Astrocyte of the cerebellum (primary cell): ENCODE data around the gene RFX7.
"Not testable (repeated sequence)": the region's sequence is repeated elsewhere in the genome, so short reads cannot be mapped to it uniquely, and the experiment has no call there.

Experiments
- DNase-seq: peaks from one replicate; pipeline ENCODE4 v3.0.0-alpha.2; 2011; ENCODE audit warnings: low read depth
- H3K4me3 ChIP-seq: 2 replicates; pipeline ENCODE4 v1.5.1; 2011; ENCODE audit warnings: mild to moderate bottlenecking, low read depth, low read length, moderate library complexity
- CTCF ChIP-seq: IDR thresholded peaks from 2 replicates; pipeline ENCODE4 v1.5.1; 2012; ENCODE audit warnings: low read length, low read depth, moderate library complexity, mild to moderate bottlenecking; ENCODE audit errors: missing control alignments
- in situ Hi-C: cut with HindIII; loops from 2 replicates; pipeline ENCODE4 v1.10.0; 2017; ENCODE audit warnings: low sequenced_read_pairs

The RFX7 gene

DNA sequence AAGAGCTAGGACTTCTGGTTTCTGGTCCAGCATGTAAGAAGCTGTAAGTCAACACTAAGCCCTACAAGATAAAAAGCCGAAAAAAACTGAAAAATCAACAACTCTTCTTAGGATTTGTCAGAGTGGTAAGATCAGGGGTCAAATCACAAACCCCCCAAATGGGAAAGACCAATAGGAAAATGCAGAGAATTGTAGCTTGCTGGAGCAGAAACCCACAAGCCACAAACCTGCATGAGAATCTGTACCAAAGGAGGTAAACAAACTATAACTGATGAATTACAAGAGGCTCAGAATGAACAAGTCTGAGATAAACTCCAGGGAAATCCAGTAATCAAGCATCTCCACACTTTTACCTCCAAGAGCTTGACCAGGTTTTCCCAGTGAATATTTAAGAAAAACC is 36.0 kb downstream of the RFX7 start:
- peak; percentile 24 for DNase-seq
- no peak for TF ChIP-seq CTCF
- no peak overlapping the region for H3K4me3 ChIP-seq
- in situ Hi-C loops, result no loop called here

DNA sequence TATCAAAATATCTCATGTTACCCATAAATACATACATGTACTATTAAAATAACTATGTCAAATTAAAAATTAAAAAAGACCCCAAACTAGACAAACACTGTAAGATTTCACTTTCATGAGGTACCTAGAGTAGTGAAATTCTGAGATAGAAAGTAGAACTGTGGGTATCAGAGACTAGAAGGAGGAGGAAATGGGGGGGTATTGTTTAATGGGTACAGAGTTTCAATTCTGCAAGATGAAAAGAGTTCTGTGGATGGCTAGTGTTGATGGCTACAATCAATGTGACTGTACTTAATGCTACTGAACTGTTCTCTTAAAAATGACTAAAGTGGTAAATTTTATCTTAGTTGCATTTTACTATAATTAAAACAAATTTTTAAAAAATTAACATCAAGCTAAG is 36.6 kb downstream of the RFX7 start:
- in situ Hi-C loops, result no loop called here
- H3K4me3 ChIP-seq, result no peak overlapping the region
- no peak for TF ChIP-seq CTCF

DNA sequence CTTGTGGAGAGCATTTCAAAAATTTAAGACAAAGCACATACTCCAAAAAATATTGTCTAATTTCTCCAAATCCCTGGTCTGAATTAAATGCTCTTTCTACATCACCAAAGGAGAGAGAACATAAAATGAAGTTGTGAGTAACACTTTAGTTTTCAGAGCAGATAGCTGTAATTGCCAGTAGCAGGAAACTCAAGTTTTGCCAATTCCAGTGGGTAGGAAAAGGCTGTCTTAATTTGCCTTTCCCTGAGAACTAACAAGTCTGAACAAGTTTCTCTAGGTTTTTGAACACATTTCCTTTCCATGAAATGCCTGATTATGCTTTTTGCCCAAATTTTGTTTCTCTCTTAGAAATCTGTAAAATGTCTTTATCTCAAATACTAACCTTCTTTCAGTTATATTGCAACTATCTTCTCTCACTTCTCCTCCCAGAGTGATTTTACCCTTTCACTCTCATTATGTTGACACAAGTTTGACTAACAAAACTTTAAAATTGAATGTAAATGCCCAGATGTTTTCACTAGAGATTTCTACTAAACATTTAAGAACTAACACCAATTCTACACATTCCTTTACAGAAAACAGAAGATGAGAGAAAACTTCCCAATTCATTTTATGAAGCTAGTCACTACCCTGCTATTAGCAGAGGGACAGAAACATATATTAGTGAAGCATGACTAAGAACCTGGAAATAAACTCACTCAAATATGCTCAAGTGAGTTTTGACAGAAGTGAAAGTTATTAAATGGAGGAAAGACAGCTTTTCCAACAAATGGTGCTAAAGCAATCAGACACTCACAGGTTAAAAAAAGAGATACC is 38.4 kb downstream of the RFX7 start:
- DNase-seq, result no peak
- H3K4me3 ChIP-seq, result no peak overlapping the region
- no peak for TF ChIP-seq CTCF
- in situ Hi-C loops, result no loop called here

More for the DNA sequence above, 36.6 kb downstream of the RFX7 start:
- no peak for DNase-seq

DNA sequence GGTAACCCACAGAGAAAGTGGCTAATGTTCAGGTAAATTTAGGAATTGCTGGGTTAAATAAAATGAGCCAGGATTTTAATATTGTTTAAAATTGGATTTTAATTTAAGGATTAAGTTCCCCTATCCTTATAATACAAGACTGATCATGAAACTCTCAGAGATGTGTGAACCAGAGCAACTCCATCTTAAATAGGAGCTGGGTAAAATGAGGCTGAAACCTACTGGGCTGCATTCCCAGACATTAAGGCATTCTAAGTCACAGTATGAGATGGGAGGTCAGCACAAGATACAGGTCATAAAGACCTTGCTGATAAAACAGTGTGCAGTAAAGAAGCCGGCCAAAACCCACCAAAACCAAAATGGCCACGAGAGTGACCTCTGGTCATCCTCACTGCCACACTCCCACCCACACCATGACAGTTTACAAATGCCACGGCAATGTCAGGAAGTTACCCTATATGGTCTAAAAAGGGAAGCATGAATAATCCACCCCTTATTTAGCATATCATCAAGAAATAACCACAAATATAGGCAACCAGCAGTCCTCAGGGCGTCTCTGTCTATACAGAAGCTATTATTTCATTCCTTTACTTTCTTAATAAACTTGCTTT is 40.3 kb downstream of the RFX7 start:
- DNase-seq, in situ Hi-C loops, H3K4me3 ChIP-seq: not testable (repeated sequence)

- DNase-seq, result no peak
- no peak for TF ChIP-seq CTCF
- in situ Hi-C loops, result no loop called here
- H3K4me3 ChIP-seq, result no peak overlapping the region
Measured at GRCh38 chr15:56202701-56203100, 41.0 kb downstream of the RFX7 start.

DNA sequence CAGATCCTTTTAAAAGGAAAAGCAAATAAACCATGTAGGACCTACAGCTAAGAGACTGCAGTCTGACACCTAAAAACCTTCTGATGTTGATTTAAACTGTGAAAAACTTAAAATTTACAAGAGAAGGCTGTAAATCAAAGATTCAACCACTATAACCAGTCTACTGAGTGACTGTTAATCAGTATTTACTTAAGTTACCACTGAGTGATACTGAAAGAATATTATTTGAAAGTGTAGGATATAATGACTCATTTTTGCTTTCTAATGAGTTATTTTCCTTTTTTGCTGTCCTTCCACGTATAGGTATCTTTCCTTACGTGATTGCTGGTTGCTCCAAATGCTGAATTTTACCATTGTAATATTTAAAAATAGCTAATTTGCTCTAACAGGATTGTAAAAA is 44.6 kb downstream of the RFX7 start:
- in situ Hi-C loops, result no loop called here
- no peak for TF ChIP-seq CTCF
- no peak for DNase-seq
- no peak overlapping the region for H3K4me3 ChIP-seq

GRCh38 chr15:56194035-56194434 is 49.6 kb downstream of the RFX7 start:
- no peak for DNase-seq
- in situ Hi-C loops, result loop anchor here (5.0 kb wide), 1 partner anchor 197 kb away; no protein-coding TSS in a partner anchor
- no peak overlapping the region for H3K4me3 ChIP-seq
- TF ChIP-seq CTCF, result no peak
